HUES48 (cell line): Measurements from ENCODE around the gene NDUFB11.
"Not testable (repeated sequence)": the region's sequence is repeated elsewhere in the genome, so short reads cannot be mapped to it uniquely, and the experiment has no call there.

Experiments
- H3K27ac ChIP-seq: one replicate; pipeline ENCODE4 v1.7.0; 2013; ENCODE audit warnings: low read depth, low read length, inconsistent platforms
- H3K27me3 ChIP-seq: 2 replicates; pipeline ENCODE4 v1.6.1; 2013; ENCODE audit warnings: mild to moderate bottlenecking, low read length; ENCODE audit not compliant: control insufficient read depth, insufficient read depth
- H3K36me3 ChIP-seq: 2 replicates; pipeline ENCODE4 v1.6.1; 2013; ENCODE audit warnings: low read length; ENCODE audit not compliant: control insufficient read depth, insufficient read depth
- H3K4me1 ChIP-seq: 2 replicates; pipeline ENCODE4 v1.6.1; 2013; ENCODE audit warnings: mild to moderate bottlenecking, low read length; ENCODE audit not compliant: control insufficient read depth, insufficient read depth
- H3K4me3 ChIP-seq: 2 replicates; pipeline ENCODE4 v1.5.1; 2013; ENCODE audit warnings: mild to moderate bottlenecking, low read depth, low read length
- H3K9ac ChIP-seq: 2 replicates; pipeline ENCODE4 v1.6.1; 2013; ENCODE audit warnings: mild to moderate bottlenecking, low read depth, low read length, moderate library complexity
- H3K9me3 ChIP-seq: 2 replicates; pipeline ENCODE4 v1.6.1; 2013; ENCODE audit warnings: low read length; ENCODE audit not compliant: control insufficient read depth, insufficient read depth

NDUFB11 gene

GRCh38 chrX:47110936-47111615 lies 33.4 kb downstream of the NDUFB11 start:
- not testable (repeated sequence) for H3K9ac ChIP-seq, H3K27ac ChIP-seq, H3K27me3 ChIP-seq, H3K36me3 ChIP-seq, H3K9me3 ChIP-seq, H3K4me1 ChIP-seq, H3K4me3 ChIP-seq

- no peaks in the 10 kb centered on the region for H3K36me3 ChIP-seq
- no peak overlapping the region for H3K4me3 ChIP-seq
- H3K9ac ChIP-seq = no peak overlapping the region
- no peaks in the 10 kb centered on the region for H3K27me3 ChIP-seq
- H3K4me1 ChIP-seq = peaks cover 10% of the 10 kb centered on the region
- no peaks in the 10 kb centered on the region for H3K9me3 ChIP-seq
- H3K27ac ChIP-seq = no peak overlapping the region
Measured at GRCh38 chrX:47101206-47101605, 43.3 kb downstream of the NDUFB11 start.

GRCh38 chrX:47098338-47099094 lies 46.0 kb downstream of the NDUFB11 start:
- Histone ChIP-seq H3K9ac (no peak overlapping the region), H3K4me1 (peaks cover 10% of the 10 kb centered on the region), H3K4me3 (no peak overlapping the region), H3K27ac (no peak overlapping the region), H3K9me3 (no peaks in the 10 kb centered on the region), H3K27me3 (no peaks in the 10 kb centered on the region), H3K36me3 (no peaks in the 10 kb centered on the region)

- Histone ChIP-seq H3K9me3 (no peaks in the 10 kb centered on the region), H3K27me3 (no peaks in the 10 kb centered on the region), H3K9ac (no peak overlapping the region), H3K4me1 (peaks cover 22% of the 10 kb centered on the region), H3K4me3 (no peak overlapping the region), H3K36me3 (no peaks in the 10 kb centered on the region), H3K27ac (no peak overlapping the region)
Measured at GRCh38 chrX:47097018-47097417, 47.5 kb downstream of the NDUFB11 start.

- H3K27ac ChIP-seq = no peak overlapping the region
- H3K4me1 ChIP-seq = peaks cover 34% of the 10 kb centered on the region
- H3K9me3 ChIP-seq = no peaks in the 10 kb centered on the region
- H3K9ac ChIP-seq = no peak overlapping the region
- no peak overlapping the region for H3K4me3 ChIP-seq
- H3K27me3 ChIP-seq = no peaks in the 10 kb centered on the region
- H3K36me3 ChIP-seq = no peaks in the 10 kb centered on the region
Measured at GRCh38 chrX:47093860-47094259, 50.6 kb downstream of the NDUFB11 start.

- H3K27me3 ChIP-seq = no peaks in the 10 kb centered on the region
- no peak overlapping the region for H3K9ac ChIP-seq
- H3K36me3 ChIP-seq = no peaks in the 10 kb centered on the region
- peaks cover 34% of the 10 kb centered on the region for H3K4me1 ChIP-seq
- H3K27ac ChIP-seq = no peak overlapping the region
- no peaks in the 10 kb centered on the region for H3K9me3 ChIP-seq
- H3K4me3 ChIP-seq = no peak overlapping the region
Measured at GRCh38 chrX:47093248-47093647, 51.3 kb downstream of the NDUFB11 start.
